A549 (cell line): ENCODE data around the gene GPR146. TPM values are rescaled to one million over a fixed set of nuclear protein-coding genes. Genes with fewer than 3 reads are reported as not detected.
A peak's percentile ranks its signal among the peaks of the same experiment; 100 is the strongest.

ENCODE experiments used
- ATAC-seq, 2 experiments: fragments of 200-7000 bp in 1 of 2; fragments of >200 bp in 1 of 2; cut with Nextera tagmentation in 1 of 2; cut with Tn5 transposase in 1 of 2; 3 replicates each; pipeline versions ENCODE4 v1.8.0 to v1.9.1; 2018 to 2020; ENCODE audit warnings: mild to moderate bottlenecking in 1 of 2, moderate library complexity in 1 of 2
- CTCF ChIA-PET: fragments of 300-600 bp; sonication (Branson Sonifier 250); formaldehyde crosslinking; extraction: SDS; loops from one replicate; lab custom pipeline; 2021; ENCODE audit warnings: antibody characterized with exemption, inconsistent platforms; lab: Yijun Ruan, JAX
- POLR2A ChIA-PET: fragments of 350-600 bp; formaldehyde crosslinking; extraction: SDS; loops from one replicate; lab custom pipeline; 2021; ENCODE audit warnings: antibody characterized with exemption, inconsistent platforms; lab: Yijun Ruan, JAX
- DNase-seq, 2 experiments: peaks; one replicate each; pipeline versions ENCODE4 v3.0.0 to v3.0.0-alpha.2; 2011 to 2016; ENCODE audit warnings: low read depth in 1 of 2, low spot score in 1 of 2
- FAIRE-seq: peaks from 2 replicates; lab custom pipeline; 2011; peaks lifted over from hg19 to GRCh38; lab: Jason Lieb, UNC
- H3K27ac ChIP-seq, 2 experiments: fragments of >200 bp; sonication (Bioruptor Twin); formaldehyde crosslinking; 3 replicates each; pipeline ENCODE4 v1.5.1; 2016 to 2017
- H3K4me1 ChIP-seq: fragments of >200 bp; sonication (Bioruptor Twin); formaldehyde crosslinking; 3 replicates; pipeline ENCODE4 v1.6.1; 2016
- H3K4me2 ChIP-seq: fragments of >200 bp; sonication (Bioruptor Twin); formaldehyde crosslinking; 3 replicates; pipeline ENCODE4 v1.6.1; 2016
- H3K4me3 ChIP-seq: fragments of >200 bp; sonication (Bioruptor Twin); formaldehyde crosslinking; 3 replicates; pipeline ENCODE4 v1.5.1; 2016
- H3K9me3 ChIP-seq: fragments of >200 bp; sonication (Bioruptor Twin); formaldehyde crosslinking; 3 replicates; pipeline ENCODE4 v1.6.1; 2016
- BHLHE40 ChIP-seq: IDR thresholded peaks from 2 replicates; pipeline ENCODE4 v1.6.1; 2012; ENCODE audit warnings: low read depth, low read length, inconsistent platforms
- CBX2 ChIP-seq: fragments of 200-600 bp; sonication (generic); IDR thresholded peaks from 2 replicates; pipeline ENCODE4 v1.6.1; 2016; ENCODE audit warnings: low read depth, mild to moderate bottlenecking, borderline replicate concordance
- CEBPB ChIP-seq, 2 experiments: fragments of >200 bp in 1 of 2; sonication (Bioruptor Twin) in 1 of 2; formaldehyde crosslinking in 1 of 2; IDR thresholded peaks; 2 replicates each; pipeline ENCODE4 v1.6.1; 2012 to 2016
- CHD2 ChIP-seq: fragments of 150-350 bp; IDR thresholded peaks from 2 replicates; pipeline ENCODE4 v1.6.1; 2014; ENCODE audit warnings: low read length; ENCODE audit not compliant: partially characterized antibody
- E2F6 ChIP-seq: IDR thresholded peaks from 2 replicates; pipeline ENCODE4 v1.6.1; 2012; ENCODE audit warnings: low read depth, borderline replicate concordance
- EHF ChIP-seq: fragments of 250-450 bp; sonication (Bioruptor Pico); IDR thresholded peaks from 2 replicates; pipeline ENCODE4 v1.5.0; 2020; ENCODE audit warnings: mild to moderate bottlenecking
- GATA3 ChIP-seq: IDR thresholded peaks from 2 replicates; pipeline ENCODE4 v1.6.1; 2012; ENCODE audit warnings: borderline replicate concordance
- KDM5A ChIP-seq: fragments of 200-600 bp; sonication (generic); IDR thresholded peaks from 2 replicates; pipeline ENCODE4 v1.6.1; 2016; ENCODE audit warnings: antibody characterized with exemption, mild to moderate bottlenecking
- MAZ ChIP-seq: fragments of 150-350 bp; IDR thresholded peaks from 2 replicates; pipeline ENCODE4 v1.6.1; 2014; ENCODE audit warnings: antibody characterized with exemption, low read depth, low read length, borderline replicate concordance
- NPAS2 ChIP-seq: fragments of 250-450 bp; sonication (Bioruptor Pico); IDR thresholded peaks from 2 replicates; pipeline ENCODE4 v1.8.0; 2022; ENCODE audit warnings: mild to moderate bottlenecking, moderate library complexity, borderline replicate concordance
- POLR2A ChIP-seq: IDR thresholded peaks from 2 replicates; pipeline ENCODE4 v1.6.1; 2012; ENCODE audit warnings: mild to moderate bottlenecking, low read length
- TFCP2L1 ChIP-seq: fragments of 250-450 bp; sonication (Bioruptor Pico); IDR thresholded peaks from 2 replicates; pipeline ENCODE4 v1.5.0; 2021; ENCODE audit warnings: mild to moderate bottlenecking
- TP53 ChIP-seq: fragments of 250-450 bp; sonication (Bioruptor Pico); IDR thresholded peaks from 2 replicates; pipeline ENCODE4 v1.5.0; 2021; ENCODE audit warnings: mild to moderate bottlenecking, moderate library complexity
- ZSCAN20 ChIP-seq: fragments of 250-450 bp; sonication (Bioruptor Pico); IDR thresholded peaks from 2 replicates; pipeline ENCODE4 v1.8.0; 2022; ENCODE audit warnings: mild to moderate bottlenecking, moderate library complexity
- WGBS: methylation state at CpG from one replicate; pipeline ENCODE4 v1.1.6; 2017; ENCODE audit errors: missing lambda C conversion rate; 5-methylcytosine and 5-hydroxymethylcytosine counted together
- polyA plus RNA-seq, 4 experiments: library from polyadenylated mRNA; depleted of rRNA in 3 of 4; stranded (reverse); fragments of >200 nt; fragmentation: RNase III in 1 of 4; extraction: RNeasy Plus Mini Kit Qiagen cat#74134 plus additional on column Dnase treatment in 1 of 4; gene quantifications; 2 replicates in 3 of 4; 3 replicates in 1 of 4; pipeline ENCODE4 v1.2.3, GENCODE V29; 2011 to 2017
- TF ChIP-seq, protein P1 (sequence below): fragments of >200 bp; sonication (Bioruptor Twin); formaldehyde crosslinking; IDR thresholded peaks from 3 replicates; pipeline ENCODE4 v1.6.1; 2016
- TF ChIP-seq, protein P2 (sequence below): fragments of 250-450 bp; sonication (Bioruptor Pico); IDR thresholded peaks from 2 replicates; pipeline ENCODE4 v1.5.0; 2021; ENCODE audit warnings: mild to moderate bottlenecking, moderate library complexity, borderline replicate concordance

Gene GPR146
- polyA plus RNA-seq, 2 of the 4 experiments (the other 2 are of a cell fraction) = 0.50 to 0.75 TPM

DNA sequence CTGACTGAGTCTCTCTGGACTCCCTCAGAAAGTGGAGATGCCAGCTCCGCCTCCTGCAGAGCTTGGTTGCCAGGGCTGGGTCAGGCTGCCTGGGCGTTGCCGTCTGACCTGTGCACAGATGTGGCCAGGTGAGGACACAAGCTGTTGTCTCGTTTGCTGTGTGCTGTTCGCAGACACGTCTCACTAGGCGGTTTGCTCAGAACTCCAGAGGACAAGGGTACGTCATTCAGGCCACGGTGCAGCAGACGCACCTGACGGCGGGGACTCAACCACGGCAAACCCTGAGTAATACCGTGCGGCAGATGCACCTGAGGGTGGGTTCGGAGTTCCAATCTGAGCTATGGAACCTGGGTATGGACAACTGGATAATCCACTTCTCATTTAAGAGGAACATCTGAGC lies 55.3 kb downstream of the GPR146 start:
- ChIA-PET POLR2A (no interaction called here), CTCF (interaction anchor here (1.0 to 9.6 kb wide), 4 partner anchors 11 to 107 kb away, joined by 3 to 102 read pairs (median 6); partner anchors contain the start of gene GPER1)
- H3K4me2 ChIP-seq = no peak overlapping the region
- 95% methylated on average over 16 of the region's 16 CpGs for WGBS
- no peak for DNase-seq
- no peak for FAIRE-seq
- no peak for TF ChIP-seq TP53 (CRISPR knock-in tag)
- TF ChIP-seq POLR2A = no peak
- TF ChIP-seq KDM5A = no peak
- TF ChIP-seq GATA3 = no peak
- TF ChIP-seq CHD2 = no peak
- TF ChIP-seq E2F6 = no peak
- TF ChIP-seq TFCP2L1 (CRISPR knock-in tag) = no peak
- no peak for TF ChIP-seq CEBPB (IDR thresholded peaks at IDR 0.05)
- TF ChIP-seq ZSCAN20 = no peak
- no peak for TF ChIP-seq CBX2
- H3K27ac ChIP-seq = no peak overlapping the region
- H3K4me1 ChIP-seq = no peaks in the 10 kb centered on the region
- ATAC-seq = no peak
- H3K9me3 ChIP-seq = no peaks in the 10 kb centered on the region
- no peak overlapping the region for H3K4me3 ChIP-seq

DNA sequence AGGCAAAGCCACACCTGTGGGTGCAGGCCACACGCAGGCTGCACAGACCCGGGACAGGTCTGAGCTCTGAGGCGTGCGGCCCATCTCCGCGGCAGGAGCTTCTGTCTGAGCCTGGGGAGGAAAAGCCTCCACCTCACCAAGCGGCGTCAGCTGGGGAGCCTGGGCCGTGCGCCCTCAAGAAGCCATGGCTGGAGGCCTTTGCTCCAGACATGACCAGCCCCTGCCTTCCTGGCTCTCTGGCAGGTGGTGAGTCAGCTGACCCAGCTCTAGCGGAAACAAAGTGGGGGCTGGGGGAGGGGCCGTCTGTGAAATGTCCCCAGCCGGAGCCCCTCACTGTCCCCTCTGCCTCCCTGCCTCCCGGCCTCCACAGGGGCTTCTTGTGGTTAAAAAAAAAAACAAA lies 56.0 kb downstream of the GPR146 start:
- ATAC-seq (peak in 1 of 2 experiments; percentile 8; a peak in 1 of 6 replicates), FAIRE-seq (no peak), DNase-seq (no peak)
- Histone ChIP-seq H3K4me2 (no peak overlapping the region), H3K27ac (no peak overlapping the region), H3K4me1 (no peaks in the 10 kb centered on the region), H3K4me3 (no peak overlapping the region), H3K9me3 (no peaks in the 10 kb centered on the region)
- 73% methylated on average over 6 of the region's 14 CpGs for WGBS
- POLR2A ChIA-PET = no interaction called here
- CTCF ChIA-PET = interaction anchor here (1.4 to 9.6 kb wide), 3 partner anchors 12 to 34 kb away, joined by 3 to 102 read pairs (median 7); partner anchors contain the start of gene GPER1
- no peak for TF ChIP-seq ZSCAN20
- no peak for TF ChIP-seq NPAS2 (CRISPR knock-in tag)
- no peak for TF ChIP-seq KDM5A
- no peak for TF ChIP-seq CEBPB (IDR thresholded peaks at IDR 0.05)
- no peak for TF ChIP-seq BHLHE40

DNA sequence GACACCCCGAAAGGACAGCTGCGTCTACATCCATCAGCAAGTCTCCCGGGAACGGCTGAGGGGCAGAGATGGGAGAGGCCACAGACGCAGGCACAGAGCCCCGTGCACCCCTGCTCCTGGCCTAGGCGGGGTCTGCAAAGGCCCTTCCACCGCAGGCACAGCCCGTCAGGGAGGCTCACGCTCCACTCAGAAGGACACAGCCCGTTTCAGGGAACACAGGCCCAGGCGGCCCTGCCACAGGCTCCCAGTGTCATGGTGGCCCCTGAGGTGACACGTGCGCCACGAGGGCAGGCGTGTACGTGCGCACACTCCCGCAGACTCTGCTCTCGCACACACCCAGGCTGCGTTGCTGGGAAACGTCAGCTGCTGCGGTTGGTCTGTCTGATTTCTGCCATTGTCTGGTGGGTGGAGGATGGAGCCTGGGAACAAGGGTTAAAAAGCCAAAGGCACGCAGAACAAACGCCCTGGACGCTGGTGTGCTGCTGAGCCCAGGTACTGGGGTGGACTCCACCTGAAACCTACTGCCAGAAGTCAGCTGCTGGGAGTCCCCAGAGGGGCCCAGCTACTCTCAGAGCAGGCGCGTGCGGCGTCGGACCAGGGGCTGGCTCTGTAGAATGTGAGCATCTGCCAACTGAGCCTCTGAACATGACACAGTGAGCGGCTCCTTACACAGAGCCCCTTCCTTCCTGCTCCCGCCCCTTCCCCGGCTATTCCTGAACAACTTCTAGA lies 56.7 kb downstream of the GPR146 start:
- CTCF ChIA-PET = interaction anchor here (1.0 to 9.6 kb wide), 6 partner anchors 12 to 227 kb away, joined by 3 to 102 read pairs (median 6); partner anchors contain the start of gene GPER1
- Histone ChIP-seq H3K4me3 (no peak overlapping the region), H3K4me1 (no peaks in the 10 kb centered on the region), H3K4me2 (no peak overlapping the region), H3K9me3 (no peaks in the 10 kb centered on the region)
- TF ChIP-seq TP53 (CRISPR knock-in tag) = no peak
- no peak for TF ChIP-seq MAZ
- TF ChIP-seq, protein P1, sequence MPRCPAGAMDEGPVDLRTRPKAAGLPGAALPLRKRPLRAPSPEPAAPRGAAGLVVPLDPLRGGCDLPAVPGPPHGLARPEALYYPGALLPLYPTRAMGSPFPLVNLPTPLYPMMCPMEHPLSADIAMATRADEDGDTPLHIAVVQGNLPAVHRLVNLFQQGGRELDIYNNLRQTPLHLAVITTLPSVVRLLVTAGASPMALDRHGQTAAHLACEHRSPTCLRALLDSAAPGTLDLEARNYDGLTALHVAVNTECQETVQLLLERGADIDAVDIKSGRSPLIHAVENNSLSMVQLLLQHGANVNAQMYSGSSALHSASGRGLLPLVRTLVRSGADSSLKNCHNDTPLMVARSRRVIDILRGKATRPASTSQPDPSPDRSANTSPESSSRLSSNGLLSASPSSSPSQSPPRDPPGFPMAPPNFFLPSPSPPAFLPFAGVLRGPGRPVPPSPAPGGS = no peak
- TF ChIP-seq, protein P2, sequence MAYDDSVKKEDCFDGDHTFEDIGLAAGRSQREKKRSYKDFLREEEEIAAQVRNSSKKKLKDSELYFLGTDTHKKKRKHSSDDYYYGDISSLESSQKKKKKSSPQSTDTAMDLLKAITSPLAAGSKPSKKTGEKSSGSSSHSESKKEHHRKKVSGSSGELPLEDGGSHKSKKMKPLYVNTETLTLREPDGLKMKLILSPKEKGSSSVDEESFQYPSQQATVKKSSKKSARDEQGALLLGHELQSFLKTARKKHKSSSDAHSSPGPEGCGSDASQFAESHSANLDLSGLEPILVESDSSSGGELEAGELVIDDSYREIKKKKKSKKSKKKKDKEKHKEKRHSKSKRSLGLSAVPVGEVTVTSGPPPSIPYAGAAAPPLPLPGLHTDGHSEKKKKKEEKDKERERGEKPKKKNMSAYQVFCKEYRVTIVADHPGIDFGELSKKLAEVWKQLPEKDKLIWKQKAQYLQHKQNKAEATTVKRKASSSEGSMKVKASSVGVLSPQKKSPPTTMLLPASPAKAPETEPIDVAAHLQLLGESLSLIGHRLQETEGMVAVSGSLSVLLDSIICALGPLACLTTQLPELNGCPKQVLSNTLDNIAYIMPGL (CRISPR knock-in tag) = no peak
- no peak for TF ChIP-seq CEBPB (IDR thresholded peaks at IDR 0.05)
- no peak for TF ChIP-seq EHF (CRISPR knock-in tag)
- TF ChIP-seq, all 56 proteins: peak for 0
- no peak overlapping the region for H3K27ac ChIP-seq
- POLR2A ChIA-PET = no interaction called here
- DNase-seq (no peak), ATAC-seq (no peak), FAIRE-seq (no peak)
- WGBS = 95% methylated on average over 28 of the region's 34 CpGs
